SK-N-MC (cell line): Measurements from ENCODE around the gene CTRL.

ENCODE experiments used
- FOXP2 ChIP-seq: optimal IDR thresholded peaks from 2 replicates; pipeline ENCODE3; 2011; ENCODE audit warnings: mild to moderate bottlenecking, moderate library complexity; ENCODE audit not compliant: insufficient read depth; ENCODE audit errors: extremely low read length, control extremely low read depth
- POLR2AphosphoS5 ChIP-seq: IDR thresholded peaks from 2 replicates; pipeline ENCODE4 v1.6.1; 2012; ENCODE audit warnings: mild to moderate bottlenecking, low read depth, low read length, borderline replicate concordance

GRCh38 chr16:67892375-67892774, 39.3 kb downstream of the CTRL start:
- TF ChIP-seq POLR2AphosphoS5 (no peak), FOXP2 (no peak)
